HepG2 (cell line): ENCODE results near the gene TXNRD1. TPM values are rescaled to one million over a fixed set of nuclear protein-coding genes. Genes with fewer than 3 reads are reported as not detected.
A peak's percentile ranks its signal among the peaks of the same experiment; 100 is the strongest.

Experiments used
- ATAC-seq: fragments of 200-7000 bp; cut with Tn5 transposase; 3 replicates; pipeline ENCODE4 v1.9.1; 2020; ENCODE audit warnings: mild to moderate bottlenecking, moderate library complexity
- BruUV-seq: library from RNA; stranded (reverse); fragments of 400-500 nt; replicated peaks from 2 replicates; lab custom pipeline; 2021; lab: Mats Ljungman, UMichigan
- CTCF ChIA-PET: fragments of 300-600 bp; formaldehyde crosslinking; extraction: SDS; loops from one replicate; lab custom pipeline; 2021; ENCODE audit warnings: low total read pairs, inconsistent platforms, low intra/inter-chr PET ratio; lab: Yijun Ruan, JAX
- POLR2A ChIA-PET: fragments of 350-600 bp; sonication (Branson Sonifier 250); formaldehyde crosslinking; loops from one replicate; lab custom pipeline; 2020; ENCODE audit warnings: antibody characterized with exemption, inconsistent platforms; lab: Yijun Ruan, JAX
- DNase-seq: peaks from one replicate; pipeline ENCODE4 v3.0.0-alpha.2; 2015; ENCODE audit warnings: low spot score
- FAIRE-seq: peaks from 3 replicates; lab custom pipeline; 2011; peaks lifted over from hg19 to GRCh38; lab: Jason Lieb, UNC
- H2AFZ ChIP-seq: one replicate; pipeline ENCODE4 v1.6.1; 2011; ENCODE audit warnings: low read length, inconsistent platforms
- H3K27ac ChIP-seq: fragments of 300-600 bp; 3 replicates; pipeline ENCODE4 v1.8.0; 2011; ENCODE audit warnings: mixed run types, mild to moderate bottlenecking, mixed read lengths, low read length, inconsistent platforms; ENCODE audit not compliant: insufficient read depth; ENCODE audit errors: extremely low read length
- H3K27me3 ChIP-seq, 2 experiments: fragments of 200-600 bp in 1 of 2; 2 replicates in 1 of 2; 3 replicates in 1 of 2; pipeline versions ENCODE4 v1.6.0 to v1.8.0; 2011; ENCODE audit warnings: low read length in 2 of 2, mild to moderate bottlenecking in 2 of 2, moderate library complexity in 2 of 2, inconsistent platforms in 1 of 2; ENCODE audit not compliant: insufficient read depth in 2 of 2, control insufficient read depth in 1 of 2
- H3K36me3 ChIP-seq, 2 experiments: fragments of 200-600 bp in 1 of 2; replicated peaks in 1 of 2; 2 replicates in 1 of 2; 3 replicates in 1 of 2; pipeline versions ENCODE4 v1.5.1 to v1.8.0; 2011; ENCODE audit warnings: low read length in 2 of 2, inconsistent platforms in 1 of 2; ENCODE audit not compliant: insufficient read depth in 2 of 2, control insufficient read depth in 1 of 2
- H3K4me1 ChIP-seq: 2 replicates; pipeline ENCODE4 v1.5.1; 2012; ENCODE audit warnings: low read length, inconsistent platforms; ENCODE audit not compliant: insufficient read depth
- H3K4me2 ChIP-seq: 2 replicates; pipeline ENCODE4 v1.6.0; 2011; ENCODE audit warnings: low read depth, low read length, inconsistent platforms
- H3K4me3 ChIP-seq, 3 experiments: fragments of 200-600 bp in 1 of 3; sonication (generic), shearing (Covaris generic) in 1 of 3; replicated peaks in 1 of 3; 2 replicates each; pipeline ENCODE4 v1.5.1; 2011 to 2016; ENCODE audit warnings: low read length in 3 of 3, inconsistent platforms in 2 of 3, low read depth in 2 of 3, mild to moderate bottlenecking in 2 of 3, control low read depth in 1 of 3, mixed read lengths in 1 of 3; ENCODE audit not compliant: insufficient read depth in 1 of 3
- H3K79me2 ChIP-seq: one replicate; pipeline ENCODE4 v1.6.1; 2011; ENCODE audit warnings: low read length, inconsistent platforms; ENCODE audit not compliant: insufficient read depth
- H3K9ac ChIP-seq: 2 replicates; pipeline ENCODE4 v1.6.0; 2011; ENCODE audit warnings: mild to moderate bottlenecking, low read depth, low read length, inconsistent platforms; ENCODE audit not compliant: insufficient read depth
- H3K9me3 ChIP-seq: 2 replicates; pipeline ENCODE4 v1.5.1; 2012; ENCODE audit warnings: mild to moderate bottlenecking, low read length
- H4K20me1 ChIP-seq: 2 replicates; pipeline ENCODE4 v1.6.0; 2011; ENCODE audit warnings: inconsistent platforms, mild to moderate bottlenecking, low read length, moderate library complexity; ENCODE audit not compliant: insufficient read depth
- POLR2A ChIP-seq, 2 experiments: IDR thresholded peaks; 2 replicates each; pipeline ENCODE4 v1.6.1; 2011; ENCODE audit warnings: low read depth in 2 of 2, low read length in 2 of 2, mild to moderate bottlenecking in 1 of 2, moderate library complexity in 1 of 2; ENCODE audit not compliant: insufficient read depth in 1 of 2
- POLR2AphosphoS2 ChIP-seq: IDR thresholded peaks from 2 replicates; pipeline ENCODE4 v1.6.1; 2011; ENCODE audit warnings: low read depth, low read length, improper control_type of control experiment
- RBFOX2 ChIP-seq: fragments of 200-400 bp; formaldehyde crosslinking; IDR thresholded peaks from 2 replicates; pipeline ENCODE4 v1.6.1; 2017; ENCODE audit warnings: low read depth, mild to moderate bottlenecking, low read length
- REXO4 ChIP-seq: sonication (generic); formaldehyde crosslinking; IDR thresholded peaks from 2 replicates; pipeline ENCODE4 v1.8.0; 2022; ENCODE audit warnings: missing genetic modification reagents, mild to moderate bottlenecking, borderline replicate concordance
- ZNF468 ChIP-seq: sonication (generic); formaldehyde crosslinking; IDR thresholded peaks from 2 replicates; pipeline ENCODE4 v1.8.0; 2022; ENCODE audit warnings: mild to moderate bottlenecking, moderate library complexity, missing genetic modification reagents
- WGBS: methylation state at CpG from one replicate; pipeline ENCODE4 v1.1.6; 2017; ENCODE audit warnings: low lambda C conversion rate; 5-methylcytosine and 5-hydroxymethylcytosine counted together
- in situ Hi-C: cut with HindIII; loops from 2 replicates; pipeline ENCODE4 v1.10.0; 2017; ENCODE audit warnings: low pct_unique_long_range_greater_than_20kb; ENCODE audit not compliant: extremely low pct_ligation_motif_present
- intact Hi-C: fragments of 100-400 bp; cut with micrococcal nuclease; formaldehyde crosslinking; loops from one replicate; pipeline ENCODE4 v1.10.0; 2022; ENCODE audit not compliant: unreplicated experiment
- polyA plus RNA-seq, 8 experiments: library from polyadenylated mRNA; depleted of rRNA in 3 of 8; stranded (reverse) in 7 of 8; unstranded in 1 of 8; fragments of >200 nt; fragmentation: Illumina TruSeq in 4 of 8; extraction: Trizol in 4 of 8; gene quantifications; 2 replicates each; pipeline versions ENCODE4 v1.2.1 to v1.2.3, GENCODE V29; 2011 to 2016; ENCODE audit warnings: low read depth in 4 of 8, missing spikeins in 1 of 8, mixed read lengths in 1 of 8; ENCODE audit not compliant: insufficient read depth in 1 of 8
- total RNA-seq, 5 experiments: library from RNA; depleted of rRNA; stranded (reverse); fragments of >200 nt; fragmentation: Illumina TruSeq; extraction: Trizol; gene quantifications; 2 replicates each; pipeline ENCODE4 v1.2.3, GENCODE V29; 2016; ENCODE audit warnings: low read depth in 1 of 5
- TF ChIP-seq, protein P1 (sequence below): sonication (generic); formaldehyde crosslinking; IDR thresholded peaks from 2 replicates; pipeline ENCODE4 v1.8.0; 2022; ENCODE audit warnings: low read depth, missing genetic modification reagents
- TF ChIP-seq, protein P2 (sequence below): IDR thresholded peaks from 2 replicates; pipeline ENCODE4 v1.6.1; 2016; ENCODE audit warnings: control low read depth

Gene TXNRD1
- total and polyA plus RNA-seq, 2 of the 13 experiments (the other 11 are each of a cell fraction or from before 2014, with no cell fraction given): 54.0 to 190 TPM

DNA sequence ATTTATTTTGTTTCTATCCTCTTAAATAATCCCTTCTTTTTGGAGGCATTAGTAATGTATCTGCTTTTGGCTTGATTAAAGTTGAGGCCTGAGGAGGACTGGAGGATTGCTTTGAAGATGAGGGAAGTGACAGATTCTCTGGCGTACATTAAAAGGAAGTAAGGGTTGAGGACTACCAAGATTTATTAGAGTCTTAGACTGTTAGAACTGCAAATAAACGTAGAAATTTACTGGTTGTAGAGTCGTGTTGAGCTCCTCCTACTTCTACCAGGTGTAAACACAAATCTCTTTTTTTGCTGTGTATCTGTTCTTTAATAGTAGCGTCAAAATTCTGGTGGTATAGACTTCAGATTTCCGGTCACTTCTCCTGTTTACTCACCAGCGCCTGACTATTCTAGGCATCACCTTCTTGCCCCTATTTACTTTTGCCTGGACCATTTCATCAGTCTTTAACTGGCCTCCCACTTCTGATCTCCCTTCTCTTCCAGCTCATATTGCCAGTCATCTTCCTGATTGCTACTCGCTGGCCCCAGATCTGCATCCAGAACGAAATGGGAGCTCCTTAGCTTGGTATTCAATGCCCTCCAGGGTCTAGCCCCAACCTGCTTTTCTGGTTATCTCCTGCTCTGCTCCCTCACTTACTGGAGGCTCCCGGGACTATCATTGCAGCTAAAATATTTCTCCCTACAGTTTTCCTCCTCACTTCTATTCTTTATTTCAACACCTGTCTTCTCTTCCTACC, 79.5 kb downstream of the TXNRD1 start:
- WGBS: 85% methylated on average over 9 of the region's 9 CpGs
- no peaks in the 10 kb centered on the region for H3K27me3 ChIP-seq
- intact Hi-C loops (no loop called here), in situ Hi-C loops (no loop called here)
- ChIA-PET CTCF (no interaction called here), POLR2A (interaction anchor here (2.7 kb wide), 1 partner anchor 8 kb away, joined by 15 read pairs; no protein-coding TSS in a partner anchor)
- DNase-seq: no peak
- no peak overlapping the region for H3K4me3 ChIP-seq
- H2AFZ ChIP-seq: no peak overlapping the region
- no peak overlapping the region; the same call in 1 of the 2 replicates for H3K4me2 ChIP-seq
- ATAC-seq: no peak; the same call in 2 of the 3 replicates
- peaks cover 89% of the 10 kb centered on the region for H3K79me2 ChIP-seq
- FAIRE-seq: no peak
- H3K9me3 ChIP-seq: no peaks in the 10 kb centered on the region
- peaks cover 67% of the 10 kb centered on the region for H4K20me1 ChIP-seq
- BruUV-seq: no TSS peak
- H3K27ac ChIP-seq: no peak overlapping the region
- H3K4me1 ChIP-seq: peaks cover 74% of the 10 kb centered on the region
- TF ChIP-seq, protein P1, sequence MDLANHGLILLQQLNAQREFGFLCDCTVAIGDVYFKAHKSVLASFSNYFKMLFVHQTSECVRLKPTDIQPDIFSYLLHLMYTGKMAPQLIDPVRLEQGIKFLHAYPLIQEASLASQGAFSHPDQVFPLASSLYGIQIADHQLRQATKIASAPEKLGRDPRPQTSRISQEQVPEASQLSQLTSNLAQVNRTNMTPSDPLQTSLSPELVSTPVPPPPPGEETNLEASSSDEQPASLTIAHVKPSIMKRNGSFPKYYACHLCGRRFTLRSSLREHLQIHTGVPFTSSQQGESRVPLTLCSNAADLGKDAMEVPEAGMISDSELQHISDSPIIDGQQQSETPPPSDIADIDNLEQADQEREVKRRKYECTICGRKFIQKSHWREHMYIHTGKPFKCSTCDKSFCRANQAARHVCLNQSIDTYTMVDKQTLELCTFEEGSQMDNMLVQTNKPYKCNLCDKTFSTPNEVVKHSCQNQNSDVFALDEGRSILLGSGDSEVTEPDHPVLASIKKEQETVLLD (CRISPR knock-in tag): no peak
- TF ChIP-seq POLR2AphosphoS2 (peak; percentile 54; the same call in 1 of the 2 replicates), REXO4 (CRISPR knock-in tag) (no peak), POLR2A (IDR thresholded peaks at IDR 0.05; ENCODE audit: insufficient read depth in 1 of 2, low read depth in 2 of 2, low read length in 2 of 2) (peak in 1 of 2 experiments; percentile 23; a peak in 1 of 4 replicates), RBFOX2 (peak; percentile 56), ZNF468 (CRISPR knock-in tag) (no peak)
- TF ChIP-seq, protein P2, sequence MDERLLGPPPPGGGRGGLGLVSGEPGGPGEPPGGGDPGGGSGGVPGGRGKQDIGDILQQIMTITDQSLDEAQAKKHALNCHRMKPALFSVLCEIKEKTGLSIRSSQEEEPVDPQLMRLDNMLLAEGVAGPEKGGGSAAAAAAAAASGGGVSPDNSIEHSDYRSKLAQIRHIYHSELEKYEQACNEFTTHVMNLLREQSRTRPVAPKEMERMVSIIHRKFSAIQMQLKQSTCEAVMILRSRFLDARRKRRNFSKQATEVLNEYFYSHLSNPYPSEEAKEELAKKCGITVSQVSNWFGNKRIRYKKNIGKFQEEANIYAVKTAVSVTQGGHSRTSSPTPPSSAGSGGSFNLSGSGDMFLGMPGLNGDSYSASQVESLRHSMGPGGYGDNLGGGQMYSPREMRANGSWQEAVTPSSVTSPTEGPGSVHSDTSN: no peak
- no peak overlapping the region for H3K9ac ChIP-seq
- peaks cover 5 to 60% of the 10 kb centered on the region in 2 experiments for H3K36me3 ChIP-seq
